Measurements from ENCODE around the gene NCKAP1. TPM values are rescaled to one million over a fixed set of nuclear protein-coding genes. Genes with fewer than 3 reads are reported as not detected.
"Not testable (repeated sequence)": the region's sequence is repeated elsewhere in the genome, so short reads cannot be mapped to it uniquely, and the experiment has no call there.

The NCKAP1 gene
- total RNA-seq, 4 donors from 2014 or later = 88.3 to 160 (median 122) TPM

GRCh38 chr2:183060571-183061231, 22.4 kb upstream of the NCKAP1 start:
- intact Hi-C loops (cut with DNase I; ENCODE audit: low total_unique reads) = no loop called here
- TF ChIP-seq POLR2A (IDR thresholded peaks at IDR 0.05) (no peak), CTCF (IDR thresholded peaks at IDR 0.05) (no peak)
- H3K4me3 ChIP-seq (ENCODE audit: low read depth, poor library complexity, severe bottlenecking) = no peak overlapping the region
- DNase-seq (ENCODE audit: low spot score in 2 of 2) = no peak
- WGBS, 2 donors = 94 to 97% methylated on average over 14 of the region's 14 CpGs

- TF ChIP-seq POLR2A (IDR thresholded peaks at IDR 0.05) = no peak
- TF ChIP-seq CTCF (IDR thresholded peaks at IDR 0.05) = no peak
- intact Hi-C loops (cut with DNase I; ENCODE audit: low total_unique reads) = no loop called here
- no peak overlapping the region for H3K4me3 ChIP-seq (ENCODE audit: low read depth, poor library complexity, severe bottlenecking)
- DNase-seq (ENCODE audit: low spot score in 2 of 2) = no peak
- 20 to 40% methylated on average over 1 of the region's 1 CpG for WGBS, 2 donors
Observed at GRCh38 chr2:183059561-183059960, 21.3 kb upstream of the NCKAP1 start.

GRCh38 chr2:183057333-183057985, 19.2 kb upstream of the NCKAP1 start:
- no peak for DNase-seq (ENCODE audit: low spot score in 2 of 2)
- WGBS, 2 donors = 60 to 72% methylated on average over 3 of the region's 3 CpGs
- no peak for TF ChIP-seq CTCF (IDR thresholded peaks at IDR 0.05)
- TF ChIP-seq POLR2A (IDR thresholded peaks at IDR 0.05) = no peak
- intact Hi-C loops (cut with DNase I; ENCODE audit: low total_unique reads) = no loop called here
- no peak overlapping the region for H3K4me3 ChIP-seq (ENCODE audit: low read depth, poor library complexity, severe bottlenecking)

GRCh38 chr2:183049420-183049819, 11.2 kb upstream of the NCKAP1 start:
- TF ChIP-seq CTCF (IDR thresholded peaks at IDR 0.05) = no peak
- TF ChIP-seq POLR2A (IDR thresholded peaks at IDR 0.05) = no peak
- DNase-seq (ENCODE audit: low spot score in 2 of 2) = no peak
- H3K4me3 ChIP-seq (ENCODE audit: low read depth, poor library complexity, severe bottlenecking) = no peak overlapping the region
- WGBS, 2 donors = 62 to 66% methylated on average over 5 of the region's 5 CpGs
- intact Hi-C loops (cut with DNase I; ENCODE audit: low total_unique reads) = no loop called here

- DNase-seq (ENCODE audit: low spot score in 2 of 2); intact Hi-C loops (cut with DNase I; ENCODE audit: low total_unique reads); H3K4me3 ChIP-seq (ENCODE audit: low read depth, poor library complexity, severe bottlenecking): not testable (repeated sequence)
- WGBS, 2 donors = 94 to 96% methylated on average over 5 of the region's 5 CpGs
Observed at GRCh38 chr2:183047486-183048125, 9.3 kb upstream of the NCKAP1 start.

- H3K4me3 ChIP-seq (ENCODE audit: low read depth, poor library complexity, severe bottlenecking); intact Hi-C loops (cut with DNase I; ENCODE audit: low total_unique reads); DNase-seq (ENCODE audit: low spot score in 2 of 2): not testable (repeated sequence)
- WGBS, 2 donors = 87 to 92% methylated on average over 8 of the region's 8 CpGs
Observed at GRCh38 chr2:183043580-183043979, 5.3 kb upstream of the NCKAP1 start.
